WERI-Rb-1 (cell line): ENCODE measurements around the gene CDC45.
"Not testable (repeated sequence)": the region's sequence is repeated elsewhere in the genome, so short reads cannot be mapped to it uniquely, and the experiment has no call there.

Source experiments
- DNase-seq: peaks from one replicate; pipeline ENCODE4 v3.0.0-alpha.2; 2020
- H3K27ac ChIP-seq: fragments of 250-450 bp; sonication (Bioruptor Pico); 2 replicates; pipeline ENCODE4 v1.5.1; 2020; ENCODE audit warnings: mild to moderate bottlenecking, moderate library complexity
- H3K27me3 ChIP-seq: fragments of 250-450 bp; sonication (Bioruptor Pico); 2 replicates; pipeline ENCODE4 v1.5.1; 2021; ENCODE audit warnings: mild to moderate bottlenecking, low read depth, moderate library complexity; ENCODE audit not compliant: insufficient read depth, severe bottlenecking
- H3K36me3 ChIP-seq: fragments of 250-450 bp; sonication (Bioruptor Pico); 2 replicates; pipeline ENCODE4 v1.5.1; 2020; ENCODE audit warnings: mild to moderate bottlenecking, moderate library complexity
- H3K4me3 ChIP-seq: 2 replicates; pipeline ENCODE4 v1.5.1; 2011; ENCODE audit warnings: low read depth, mild to moderate bottlenecking, control low read depth, low read length
- H3K9me3 ChIP-seq: fragments of 250-450 bp; sonication (Bioruptor Pico); 2 replicates; pipeline ENCODE4 v1.5.1; 2021; ENCODE audit warnings: mild to moderate bottlenecking, moderate library complexity; ENCODE audit not compliant: severe bottlenecking
- CTCF ChIP-seq: IDR thresholded peaks from 2 replicates; pipeline ENCODE4 v1.5.1; 2011; ENCODE audit warnings: low read depth, mild to moderate bottlenecking, control low read depth, inconsistent platforms, low read length

CDC45 gene

GRCh38 chr22:19440411-19441195 is 39.1 kb upstream of the CDC45 start:
- H3K27me3 ChIP-seq, result no peaks in the 10 kb centered on the region
- H3K9me3 ChIP-seq, result peaks cover 3% of the 10 kb centered on the region
- no peak for DNase-seq
- H3K36me3 ChIP-seq, result peaks cover 55% of the 10 kb centered on the region
- H3K4me3 ChIP-seq, result no peak overlapping the region
- H3K27ac ChIP-seq, result no peak overlapping the region
- TF ChIP-seq CTCF, result no peak

- Histone ChIP-seq H3K27ac (no peak overlapping the region), H3K4me3 (no peak overlapping the region), H3K9me3 (peaks cover 3% of the 10 kb centered on the region), H3K27me3 (no peaks in the 10 kb centered on the region), H3K36me3 (peaks cover 51% of the 10 kb centered on the region)
- no peak for DNase-seq
- TF ChIP-seq CTCF, result no peak
Observed at GRCh38 chr22:19442166-19442565, 37.6 kb upstream of the CDC45 start.

GRCh38 chr22:19443544-19444211 is 36.0 kb upstream of the CDC45 start:
- Histone ChIP-seq H3K4me3 (no peak overlapping the region), H3K9me3 (no peaks in the 10 kb centered on the region), H3K27me3 (no peaks in the 10 kb centered on the region), H3K27ac (no peak overlapping the region), H3K36me3 (peaks cover 52% of the 10 kb centered on the region)
- no peak for TF ChIP-seq CTCF
- no peak for DNase-seq

GRCh38 chr22:19445279-19445982 is 34.3 kb upstream of the CDC45 start:
- H3K27me3 ChIP-seq, H3K4me3 ChIP-seq, H3K9me3 ChIP-seq, H3K27ac ChIP-seq, DNase-seq: not testable (repeated sequence)
- H3K36me3 ChIP-seq, result peaks cover 60% of the 10 kb centered on the region

- H3K36me3 ChIP-seq, result peaks cover 62% of the 10 kb centered on the region
- no peaks in the 10 kb centered on the region for H3K9me3 ChIP-seq
- peak overlapping the region; percentile 76 for H3K4me3 ChIP-seq
- no peak for TF ChIP-seq CTCF
- no peak for DNase-seq
- H3K27ac ChIP-seq, result peak overlapping the region; percentile 98
- H3K27me3 ChIP-seq, result no peaks in the 10 kb centered on the region
Observed at GRCh38 chr22:19446603-19447329, 33.0 kb upstream of the CDC45 start.
